ENCODE measurements around the gene SAP30BP.

- no peak for TF ChIP-seq ZNF274 (IDR thresholded peaks at IDR 0.05; ENCODE audit: low read depth, low read length)
- TF ChIP-seq SUZ12 (IDR thresholded peaks at IDR 0.05; ENCODE audit: extremely low read depth, insufficient read depth, insufficient read length): no peak
These were observed 76.6 kb downstream of the SAP30BP start for GRCh38 chr17:75743625-75744206.

Data from NT2/D1 (cell line).